Neuronal stem cell (in vitro differentiated cells): ENCODE results near the gene VPS54.
"Not testable (repeated sequence)": the region's sequence is repeated elsewhere in the genome, so short reads cannot be mapped to it uniquely, and the experiment has no call there.

Experiments used
- DNase-seq: peaks from one replicate; pipeline ENCODE4 v3.0.0-alpha.2; 2013; ENCODE audit warnings: low spot score
- H2AFZ ChIP-seq: one replicate; pipeline ENCODE4 v1.6.1; 2013; ENCODE audit warnings: mild to moderate bottlenecking, low read length, inconsistent platforms
- H2AK5ac ChIP-seq: 2 replicates; pipeline ENCODE4 v1.6.1; 2013; ENCODE audit warnings: low read depth, mild to moderate bottlenecking, inconsistent platforms, low read length, moderate library complexity, mixed read lengths
- H2BK120ac ChIP-seq: 2 replicates; pipeline ENCODE4 v1.6.1; 2013; ENCODE audit warnings: low read depth, mild to moderate bottlenecking, inconsistent platforms, low read length, moderate library complexity, mixed read lengths
- H2BK12ac ChIP-seq: one replicate; pipeline ENCODE4 v1.6.1; 2013; ENCODE audit warnings: low read length, inconsistent platforms
- H2BK15ac ChIP-seq: 2 replicates; pipeline ENCODE4 v1.6.1; 2013; ENCODE audit warnings: mild to moderate bottlenecking, low read length, inconsistent platforms, mixed read lengths
- H2BK5ac ChIP-seq: one replicate; pipeline ENCODE4 v1.6.1; 2013; ENCODE audit warnings: inconsistent platforms, mild to moderate bottlenecking, low read length, moderate library complexity
- H3K14ac ChIP-seq: one replicate; pipeline ENCODE4 v1.6.1; 2013; ENCODE audit warnings: low read length, inconsistent platforms
- H3K18ac ChIP-seq: 2 replicates; pipeline ENCODE4 v1.6.1; 2013; ENCODE audit warnings: low read length, inconsistent platforms
- H3K23ac ChIP-seq: 2 replicates; pipeline ENCODE4 v1.6.1; 2013; ENCODE audit warnings: low read depth, mild to moderate bottlenecking, mixed read lengths, low read length, inconsistent platforms; ENCODE audit not compliant: poor library complexity
- H3K27ac ChIP-seq: replicated peaks from 3 replicates; pipeline ENCODE4 v1.5.1; 2013; ENCODE audit warnings: low read length, inconsistent platforms
- H3K27me3 ChIP-seq, 3 experiments: 2 replicates each; pipeline ENCODE4 v1.6.1; 2013; ENCODE audit warnings: low read length in 3 of 3, mild to moderate bottlenecking in 2 of 3, inconsistent platforms in 1 of 3, low read depth in 1 of 3, mixed read lengths in 1 of 3, moderate library complexity in 1 of 3; ENCODE audit not compliant: control insufficient read depth in 3 of 3, insufficient read depth in 3 of 3
- H3K36me3 ChIP-seq, 2 donors: replicated peaks in 1 of 2; 2 replicates each; pipeline ENCODE4 v1.6.1; 2013; ENCODE audit warnings: low read length in 2 of 2; ENCODE audit not compliant: control insufficient read depth in 2 of 2, insufficient read depth in 2 of 2
- H3K4ac ChIP-seq: 2 replicates; pipeline ENCODE4 v1.6.1; 2013; ENCODE audit warnings: inconsistent platforms, mild to moderate bottlenecking, low read length, moderate library complexity
- H3K4me1 ChIP-seq, 2 donors: 1 replicate in 1 of 2; 2 replicates in 1 of 2; pipeline ENCODE4 v1.6.1; 2013; ENCODE audit warnings: low read length in 2 of 2, low read depth in 1 of 2; ENCODE audit not compliant: control insufficient read depth in 2 of 2, insufficient read depth in 1 of 2
- H3K4me2 ChIP-seq: one replicate; pipeline ENCODE4 v1.6.1; 2013; ENCODE audit warnings: mild to moderate bottlenecking, low read length, inconsistent platforms; ENCODE audit not compliant: insufficient read depth, poor library complexity, severe bottlenecking
- H3K4me3 ChIP-seq, 2 donors: 2 replicates each; pipeline ENCODE4 v1.5.1; 2013; ENCODE audit warnings: low read length in 2 of 2, mild to moderate bottlenecking in 2 of 2, inconsistent platforms in 1 of 2, moderate library complexity in 1 of 2
- H3K79me1 ChIP-seq: one replicate; pipeline ENCODE4 v1.6.1; 2013; ENCODE audit warnings: low read depth, mild to moderate bottlenecking, inconsistent platforms, low read length, moderate library complexity
- H3K9ac ChIP-seq: one replicate; pipeline ENCODE4 v1.6.1; 2013; ENCODE audit warnings: mild to moderate bottlenecking, low read depth, low read length, inconsistent platforms; ENCODE audit not compliant: poor library complexity
- H3K9me3 ChIP-seq, 2 donors: replicated peaks in 1 of 2; 2 replicates each; pipeline versions ENCODE3 to v1.6.1; 2013; ENCODE audit warnings: low read length in 2 of 2, mild to moderate bottlenecking in 2 of 2, inconsistent platforms in 1 of 2, low read depth in 1 of 2, mixed read lengths in 1 of 2, moderate library complexity in 1 of 2; ENCODE audit not compliant: control insufficient read depth in 2 of 2, insufficient read depth in 1 of 2
- H4K8ac ChIP-seq: one replicate; pipeline ENCODE4 v1.6.1; 2013; ENCODE audit warnings: low read depth, mild to moderate bottlenecking, inconsistent platforms, low read length, moderate library complexity
- H4K91ac ChIP-seq: one replicate; pipeline ENCODE4 v1.6.1; 2013; ENCODE audit warnings: low read length, low read depth, mild to moderate bottlenecking, inconsistent platforms; ENCODE audit not compliant: poor library complexity
- WGBS, 2 donors: extraction: QIAGEN DNeasy Blood & Tissue Kit; methylation state at CpG; one replicate each; pipeline ENCODE4 v1.1.7; 2013; ENCODE audit warnings: missing lambda C conversion rate in 2 of 2, mixed read lengths in 1 of 2; ENCODE audit not compliant: insufficient read length in 2 of 2, insufficient replicate concordance in 1 of 2; ENCODE audit errors: extremely low coverage in 2 of 2; 5-methylcytosine and 5-hydroxymethylcytosine counted together

Gene VPS54

GRCh38 chr2:63847571-63847970 lies 171.7 kb downstream of the VPS54 start:
- not testable (repeated sequence) for H3K9ac ChIP-seq, H3K27ac ChIP-seq, H2BK120ac ChIP-seq, H3K18ac ChIP-seq, H2AFZ ChIP-seq, H3K23ac ChIP-seq, H3K36me3 ChIP-seq, H2BK15ac ChIP-seq, DNase-seq, H2BK12ac ChIP-seq, H3K4ac ChIP-seq, H3K27me3 ChIP-seq, H3K9me3 ChIP-seq, H3K79me1 ChIP-seq, H3K14ac ChIP-seq, H3K4me2 ChIP-seq, H4K8ac ChIP-seq, H2AK5ac ChIP-seq, H2BK5ac ChIP-seq, H4K91ac ChIP-seq, H3K4me3 ChIP-seq
- WGBS, 2 donors: no CpG with 5 or more reads among the region's 4 CpGs
- peaks cover 0 to 15% of the 10 kb centered on the region in 2 donors for H3K4me1 ChIP-seq

- no peak overlapping the region for H2BK5ac ChIP-seq
- no peak overlapping the region for H3K18ac ChIP-seq
- no peaks in the 10 kb centered on the region for H3K36me3 ChIP-seq
- no peak overlapping the region for H4K8ac ChIP-seq
- no peak overlapping the region for H2BK12ac ChIP-seq
- no peak overlapping the region for H4K91ac ChIP-seq
- no peak overlapping the region for H3K4me2 ChIP-seq
- no peak overlapping the region for H2AK5ac ChIP-seq
- no peak overlapping the region for H3K27ac ChIP-seq
- no CpG with 5 or more reads among the region's 1 CpG for WGBS, 2 donors
- H3K23ac ChIP-seq: no peak overlapping the region
- peaks cover 2% of the 10 kb centered on the region for H3K79me1 ChIP-seq
- H2BK15ac ChIP-seq: no peak overlapping the region
- H3K9ac ChIP-seq: no peak overlapping the region
- no peak overlapping the region for H2AFZ ChIP-seq
- peaks cover 0 to 9% of the 10 kb centered on the region in 2 donors for H3K9me3 ChIP-seq
- no peak overlapping the region for H3K4ac ChIP-seq
- DNase-seq: no peak
- H3K14ac ChIP-seq: no peak overlapping the region
- no peak overlapping the region for H3K4me3 ChIP-seq
- H2BK120ac ChIP-seq: no peak overlapping the region
- H3K27me3 ChIP-seq: no peaks in the 10 kb centered on the region
- peaks cover 0 to 15% of the 10 kb centered on the region in 2 donors for H3K4me1 ChIP-seq
Observed at GRCh38 chr2:63846487-63846886, 172.7 kb downstream of the VPS54 start.

DNA sequence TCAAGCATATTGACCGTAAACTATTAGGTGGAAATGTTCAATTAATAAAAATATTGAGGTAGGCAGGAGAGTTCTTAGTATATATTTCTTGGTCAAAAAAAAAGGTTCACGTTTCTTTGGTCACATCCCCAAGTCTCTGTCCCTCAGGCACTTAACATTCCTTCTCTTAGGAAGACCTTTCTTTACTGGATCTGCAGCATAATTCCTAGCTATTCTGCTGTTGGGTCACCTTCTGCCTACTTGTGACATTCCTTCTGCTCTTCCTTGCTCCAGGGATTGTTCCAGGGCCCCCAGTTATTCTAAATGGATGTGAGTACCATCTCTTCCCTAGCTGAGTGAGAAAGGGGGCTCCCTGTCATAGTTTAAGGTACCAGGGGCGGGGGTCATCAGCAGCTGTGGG lies 173.4 kb downstream of the VPS54 start:
- no peak overlapping the region for H2BK12ac ChIP-seq
- H3K27ac ChIP-seq: no peak overlapping the region
- DNase-seq: no peak
- no peak overlapping the region for H2BK120ac ChIP-seq
- WGBS, 2 donors: no CpG with 5 or more reads among the region's 3 CpGs
- no peak overlapping the region for H4K8ac ChIP-seq
- H3K14ac ChIP-seq: no peak overlapping the region
- H3K36me3 ChIP-seq: no peaks in the 10 kb centered on the region
- H2BK15ac ChIP-seq: no peak overlapping the region
- H2BK5ac ChIP-seq: no peak overlapping the region
- no peak overlapping the region for H3K4me2 ChIP-seq
- no peak overlapping the region for H2AK5ac ChIP-seq
- no peak overlapping the region for H3K4ac ChIP-seq
- no peak overlapping the region for H3K18ac ChIP-seq
- no peak overlapping the region for H4K91ac ChIP-seq
- no peak overlapping the region for H3K23ac ChIP-seq
- no peak overlapping the region for H3K4me3 ChIP-seq
- H3K79me1 ChIP-seq: peaks cover 2% of the 10 kb centered on the region
- H3K9ac ChIP-seq: no peak overlapping the region
- H3K9me3 ChIP-seq: peaks cover 0 to 9% of the 10 kb centered on the region in 2 donors
- peaks cover 0 to 15% of the 10 kb centered on the region in 2 donors for H3K4me1 ChIP-seq
- H3K27me3 ChIP-seq: no peaks in the 10 kb centered on the region
- H2AFZ ChIP-seq: no peak overlapping the region

DNA sequence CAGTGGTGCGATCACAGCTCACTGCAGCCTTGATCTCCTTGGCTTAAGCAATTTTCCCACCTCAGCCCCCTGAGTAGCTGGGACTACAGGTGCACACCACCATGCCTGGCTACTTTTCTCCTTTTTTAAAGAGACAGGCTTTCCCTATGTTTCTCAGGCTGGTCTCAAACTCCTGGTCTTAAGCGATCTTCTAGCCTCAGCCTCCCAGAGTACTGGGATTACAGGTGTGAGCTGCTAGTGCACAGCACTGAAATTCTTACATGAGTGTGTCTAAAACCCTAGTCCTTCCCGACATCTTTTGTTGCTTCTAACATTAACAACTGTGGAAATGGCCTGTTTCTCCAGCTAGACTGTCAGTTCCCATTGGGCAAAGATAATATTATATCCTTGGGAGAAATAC lies 174.6 kb downstream of the VPS54 start:
- H2AK5ac ChIP-seq: no peak overlapping the region
- WGBS, 2 donors: no CpG with 5 or more reads among the region's 3 CpGs
- no peak overlapping the region for H4K8ac ChIP-seq
- DNase-seq: no peak
- H3K79me1 ChIP-seq: peaks cover 2% of the 10 kb centered on the region
- no peak overlapping the region for H3K18ac ChIP-seq
- H3K36me3 ChIP-seq: no peaks in the 10 kb centered on the region
- H3K9me3 ChIP-seq: peaks cover 0 to 9% of the 10 kb centered on the region in 2 donors
- no peak overlapping the region for H3K4ac ChIP-seq
- H3K14ac ChIP-seq: no peak overlapping the region
- H2BK120ac ChIP-seq: no peak overlapping the region
- H2BK12ac ChIP-seq: no peak overlapping the region
- no peak overlapping the region for H3K4me2 ChIP-seq
- no peak overlapping the region for H2BK5ac ChIP-seq
- H3K27me3 ChIP-seq: no peaks in the 10 kb centered on the region
- H3K9ac ChIP-seq: no peak overlapping the region
- H3K27ac ChIP-seq: no peak overlapping the region
- H3K23ac ChIP-seq: no peak overlapping the region
- peaks cover 2 to 15% of the 10 kb centered on the region in 2 donors for H3K4me1 ChIP-seq
- H4K91ac ChIP-seq: no peak overlapping the region
- H2AFZ ChIP-seq: no peak overlapping the region
- H3K4me3 ChIP-seq: no peak overlapping the region
- no peak overlapping the region for H2BK15ac ChIP-seq
